GM13977 (cell line): ENCODE measurements around the gene LCNL1.
A peak's percentile ranks its signal among the peaks of the same experiment; 100 is the strongest.

Experiments
- DNase-seq: peaks from one replicate; pipeline ENCODE4 v3.0.0; 2012; ENCODE audit warnings: low spot score
- in situ Hi-C: fragments of 300-500 bp; cut with MboI; formaldehyde crosslinking; loops from one replicate; pipeline ENCODE4 v1.12.0; 2022; ENCODE audit warnings: low sequenced_read_pairs, low pct_unique_long_range_greater_than_20kb, mixed read lengths, inconsistent platforms; ENCODE audit not compliant: unreplicated experiment
- TF ChIP-seq, protein P1 (sequence below): IDR thresholded peaks from 2 replicates; pipeline ENCODE4 v1.5.1; 2012; ENCODE audit warnings: mild to moderate bottlenecking, control low read depth; ENCODE audit not compliant: insufficient read depth; ENCODE audit errors: extremely low read depth, missing control alignments

The LCNL1 gene

DNA sequence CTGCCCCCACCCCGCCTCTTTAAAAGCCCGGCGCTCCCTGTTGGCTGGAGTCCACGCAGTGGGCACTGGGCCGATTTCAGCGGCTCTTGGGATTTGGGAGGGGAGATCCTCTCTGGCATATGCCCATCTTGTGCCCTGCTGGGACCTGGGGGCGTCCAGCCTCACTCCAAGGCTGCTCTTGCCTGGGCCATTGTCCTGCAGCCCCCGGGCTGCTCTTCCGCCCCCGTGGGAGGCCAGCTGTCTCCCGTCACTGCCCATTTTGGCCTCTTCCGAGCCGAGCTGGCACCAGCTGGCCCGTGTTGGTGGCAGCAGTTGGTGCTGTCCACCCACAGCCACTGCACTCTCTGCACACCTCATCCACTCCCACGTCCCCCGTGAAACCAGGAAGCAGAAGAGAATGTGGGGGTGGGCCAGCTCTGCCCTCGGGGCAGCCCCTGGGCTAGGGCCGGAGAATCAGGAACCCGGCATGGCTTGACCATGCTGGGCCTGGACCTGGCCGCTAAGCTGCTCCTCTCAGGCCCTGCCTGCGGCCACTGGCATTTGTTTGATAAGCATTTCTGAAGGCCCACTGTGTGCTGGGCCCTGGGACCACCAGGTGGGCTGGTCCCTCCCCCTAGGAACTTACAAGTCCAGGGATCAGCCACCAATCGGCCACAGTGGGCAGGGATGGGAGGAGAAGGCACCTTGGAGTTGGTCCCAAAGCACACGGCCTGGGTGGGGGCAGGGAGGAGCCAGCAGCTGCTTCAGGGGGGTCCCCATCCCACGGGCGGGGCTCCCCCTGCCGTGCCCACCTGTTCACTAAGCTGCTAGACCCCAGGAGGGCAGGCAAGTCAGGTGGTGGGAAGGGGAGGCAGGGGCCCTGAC lies 35.5 kb upstream of the LCNL1 start:
- TF ChIP-seq, protein P1, sequence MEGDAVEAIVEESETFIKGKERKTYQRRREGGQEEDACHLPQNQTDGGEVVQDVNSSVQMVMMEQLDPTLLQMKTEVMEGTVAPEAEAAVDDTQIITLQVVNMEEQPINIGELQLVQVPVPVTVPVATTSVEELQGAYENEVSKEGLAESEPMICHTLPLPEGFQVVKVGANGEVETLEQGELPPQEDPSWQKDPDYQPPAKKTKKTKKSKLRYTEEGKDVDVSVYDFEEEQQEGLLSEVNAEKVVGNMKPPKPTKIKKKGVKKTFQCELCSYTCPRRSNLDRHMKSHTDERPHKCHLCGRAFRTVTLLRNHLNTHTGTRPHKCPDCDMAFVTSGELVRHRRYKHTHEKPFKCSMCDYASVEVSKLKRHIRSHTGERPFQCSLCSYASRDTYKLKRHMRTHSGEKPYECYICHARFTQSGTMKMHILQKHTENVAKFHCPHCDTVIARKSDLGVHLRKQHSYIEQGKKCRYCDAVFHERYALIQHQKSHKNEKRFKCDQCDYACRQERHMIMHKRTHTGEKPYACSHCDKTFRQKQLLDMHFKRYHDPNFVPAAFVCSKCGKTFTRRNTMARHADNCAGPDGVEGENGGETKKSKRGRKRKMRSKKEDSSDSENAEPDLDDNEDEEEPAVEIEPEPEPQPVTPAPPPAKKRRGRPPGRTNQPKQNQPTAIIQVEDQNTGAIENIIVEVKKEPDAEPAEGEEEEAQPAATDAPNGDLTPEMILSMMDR = no peak
- in situ Hi-C loops = no loop called here
- DNase-seq = no peak

DNA sequence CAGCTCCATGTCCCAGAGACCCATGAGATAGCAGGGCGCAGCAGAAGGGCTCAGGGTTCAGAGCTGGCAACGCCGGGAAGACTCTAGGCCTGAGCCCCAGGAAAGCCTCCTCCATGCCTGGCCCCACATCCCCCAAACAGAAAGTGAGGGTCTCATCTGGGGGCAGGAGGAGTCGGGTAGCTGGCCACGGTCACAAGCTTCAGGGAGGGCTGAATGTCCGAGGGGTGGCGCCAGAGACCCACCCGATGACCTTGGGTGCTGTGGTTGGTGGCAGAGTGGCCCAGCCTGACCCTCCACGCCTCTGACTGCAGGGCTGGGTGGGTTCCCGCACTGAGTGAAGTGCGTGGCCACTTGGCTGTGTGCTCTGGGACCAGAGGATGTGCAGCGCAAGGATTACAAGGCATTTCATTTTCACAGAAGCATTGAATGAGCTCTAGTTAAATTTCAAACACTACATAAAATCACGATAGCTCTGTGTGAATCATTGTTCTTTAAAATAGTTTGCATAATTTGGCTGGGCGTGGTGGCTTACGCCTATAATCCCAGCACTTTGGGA lies 34.8 kb upstream of the LCNL1 start:
- in situ Hi-C loops = no loop called here
- TF ChIP-seq, protein P1 = peak; percentile 71
- DNase-seq = no peak

DNA sequence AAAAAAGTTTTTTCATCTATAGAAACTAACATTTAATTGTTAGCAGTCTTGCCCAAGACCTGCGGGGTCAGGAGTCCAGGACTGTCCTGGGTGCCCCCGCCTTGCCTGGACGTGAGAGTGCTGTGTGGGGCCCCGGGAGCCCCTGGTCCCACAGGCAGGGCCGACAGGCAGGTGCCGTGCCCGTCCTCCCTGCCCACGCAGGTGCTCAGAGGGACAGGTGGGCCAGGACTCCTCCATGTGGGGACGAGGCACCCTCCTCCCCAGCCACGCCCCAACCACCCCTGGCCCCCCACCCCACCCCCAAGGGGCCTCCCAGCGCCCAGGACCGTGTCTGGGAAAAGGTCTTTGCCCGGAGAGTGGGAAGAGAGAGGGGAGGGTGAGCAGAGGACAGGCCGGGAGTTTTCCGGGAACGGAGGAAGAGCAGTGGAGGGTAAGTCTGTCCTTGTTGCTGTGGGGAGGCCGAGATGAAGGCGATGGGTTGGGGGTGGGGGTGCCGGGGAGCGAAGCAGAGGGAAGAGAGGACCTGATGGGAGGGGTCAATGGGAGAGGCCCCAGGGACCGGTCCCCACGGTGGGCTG lies 33.5 kb upstream of the LCNL1 start:
- DNase-seq = no peak
- in situ Hi-C loops = no loop called here
- TF ChIP-seq, protein P1 = no peak

DNA sequence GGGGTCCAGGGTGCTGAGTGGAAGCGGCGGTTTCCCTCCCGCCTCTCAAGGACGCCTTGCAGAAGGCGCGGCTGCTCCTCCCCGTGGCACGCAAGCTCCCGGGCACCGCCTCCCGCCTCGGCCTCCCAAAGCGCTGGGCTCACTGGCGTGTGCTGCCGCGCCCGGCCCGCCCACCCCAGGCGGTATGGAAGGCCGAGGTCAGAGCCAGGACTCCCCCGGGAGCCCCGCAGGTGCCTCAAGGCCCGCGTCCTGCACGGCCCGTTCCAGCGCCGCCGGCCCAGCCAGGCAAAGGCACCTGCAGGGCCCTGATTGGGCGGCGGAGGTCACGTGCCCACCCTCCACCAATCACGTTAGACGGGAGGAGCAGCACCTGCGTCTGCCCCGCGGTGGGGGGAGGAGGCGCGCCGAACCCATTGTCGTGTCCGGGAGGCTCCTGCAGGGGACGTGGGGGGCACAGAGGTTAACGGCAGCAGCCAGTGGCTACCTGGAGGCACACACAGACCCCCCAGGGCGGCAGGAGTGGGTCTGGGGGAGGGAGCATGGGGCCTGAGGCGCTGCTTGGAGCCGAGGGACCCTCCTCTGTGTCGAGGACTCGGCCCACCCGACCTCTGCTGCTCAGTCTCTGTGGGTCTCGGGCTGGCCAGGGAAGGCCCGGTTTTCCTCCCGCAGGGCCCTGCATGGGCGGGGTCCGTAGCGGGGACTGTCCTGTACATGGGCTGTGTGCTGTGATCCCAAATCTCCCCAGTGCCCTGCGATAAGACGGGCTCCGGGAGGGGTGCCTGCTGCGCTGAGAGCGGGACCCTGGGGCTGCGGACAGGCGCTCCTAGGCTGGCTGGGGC lies 32.8 kb upstream of the LCNL1 start:
- TF ChIP-seq, protein P1 = peak; percentile 21
- DNase-seq = peak; percentile 100
- in situ Hi-C loops = no loop called here

DNA sequence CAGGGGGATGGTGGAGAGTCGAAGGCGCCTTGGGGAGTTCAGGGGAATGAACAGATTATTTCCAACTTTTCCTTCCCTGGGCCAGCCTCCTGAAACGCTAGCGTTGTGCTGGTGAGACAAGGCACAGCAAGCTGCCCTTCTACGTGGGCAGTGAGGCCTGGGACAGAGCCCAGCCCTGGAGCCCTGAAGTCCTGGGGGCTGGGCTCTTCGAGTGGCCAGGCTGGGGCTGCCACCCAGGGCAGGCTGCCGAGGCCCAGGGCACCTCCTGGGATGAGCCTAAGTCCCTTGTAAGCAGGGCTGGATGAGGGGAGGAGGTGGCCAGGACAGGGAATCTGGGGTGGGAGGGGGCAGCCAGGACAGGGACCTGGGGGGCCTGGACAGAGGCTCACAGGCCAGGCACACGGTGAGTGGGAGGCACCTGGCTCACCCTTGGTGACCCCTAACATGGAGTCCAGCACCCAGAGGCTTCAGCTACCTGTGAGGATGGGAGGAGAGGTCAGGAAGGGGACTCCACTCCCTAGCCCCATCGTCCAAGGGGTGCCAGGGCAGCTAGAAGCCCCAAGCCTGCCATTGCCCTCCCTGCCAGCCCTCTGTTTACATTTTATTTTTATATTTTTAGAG lies 32.0 kb upstream of the LCNL1 start:
- in situ Hi-C loops = no loop called here
- TF ChIP-seq, protein P1 = no peak
- DNase-seq = no peak
